NCI-H2171 (cell line): Measurements from ENCODE around the gene TNFRSF21.
A peak's percentile ranks its signal among the peaks of the same experiment; 100 is the strongest.
"Not testable (repeated sequence)": the region's sequence is repeated elsewhere in the genome, so short reads cannot be mapped to it uniquely, and the experiment has no call there.

ENCODE experiments used
- DNase-seq: peaks from one replicate; lab custom pipeline; 2025; lab: John Stamatoyannopoulos, UW

TNFRSF21 gene

DNA sequence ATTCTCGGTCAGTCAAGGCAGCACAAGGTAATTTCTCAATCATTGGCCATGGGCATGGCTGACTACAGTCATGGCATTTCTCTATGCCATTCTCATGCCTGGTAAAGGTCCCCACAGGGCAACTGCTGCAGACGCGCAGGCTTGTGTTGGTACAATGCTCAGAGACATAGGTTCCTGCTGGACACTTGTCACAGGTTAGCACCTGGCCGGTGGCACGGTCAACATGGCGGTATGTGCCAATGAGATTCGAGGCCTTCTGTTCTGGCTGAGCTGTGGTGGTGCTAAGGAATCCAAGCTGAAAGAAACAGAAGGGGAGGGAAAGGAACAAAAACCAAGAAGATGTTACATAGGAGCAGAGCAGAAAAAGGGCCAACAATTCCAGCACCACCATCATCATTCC is 23.4 kb downstream of the TNFRSF21 start:
- DNase-seq = no peak

DNA sequence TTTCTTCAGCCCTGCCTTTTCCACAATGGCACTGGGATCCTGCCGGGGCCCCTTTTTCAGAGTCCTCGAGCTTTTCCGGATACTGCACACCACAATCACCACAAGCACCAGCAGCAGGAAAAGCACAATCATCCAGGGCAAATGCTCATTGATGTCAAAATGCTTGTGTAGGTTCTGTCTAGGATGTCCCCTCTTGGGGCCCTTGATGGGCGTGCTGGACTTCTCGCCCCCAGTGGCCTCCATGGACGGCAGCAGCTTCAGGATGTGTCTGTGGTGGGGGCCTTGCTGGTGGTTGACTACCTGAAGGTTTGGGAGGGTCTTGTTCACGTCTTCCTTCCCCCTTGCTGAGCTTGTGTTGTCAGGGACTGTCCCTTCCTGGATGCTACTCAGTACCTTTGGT is 25.7 kb downstream of the TNFRSF21 start:
- no peak for DNase-seq

DNA sequence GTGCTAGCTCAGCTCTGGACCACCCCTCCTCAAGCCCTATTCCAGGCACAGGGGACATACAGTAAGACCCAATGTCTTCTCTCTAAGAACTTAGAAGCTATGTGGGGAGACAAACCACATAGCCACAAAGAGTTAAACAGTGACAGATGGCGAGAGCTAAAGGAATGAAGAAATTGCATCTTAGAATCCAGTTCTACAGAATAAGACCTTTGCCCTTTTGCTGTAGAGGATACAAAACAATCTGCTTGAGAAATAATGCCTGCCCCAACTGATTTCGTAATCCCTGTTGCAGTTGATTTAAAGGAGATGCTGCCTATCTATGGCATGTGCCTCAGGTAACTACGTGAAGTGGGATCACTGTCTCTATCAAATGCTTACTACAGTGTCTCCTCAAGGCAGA is 31.2 kb downstream of the TNFRSF21 start:
- peak; percentile 4 for DNase-seq

DNA sequence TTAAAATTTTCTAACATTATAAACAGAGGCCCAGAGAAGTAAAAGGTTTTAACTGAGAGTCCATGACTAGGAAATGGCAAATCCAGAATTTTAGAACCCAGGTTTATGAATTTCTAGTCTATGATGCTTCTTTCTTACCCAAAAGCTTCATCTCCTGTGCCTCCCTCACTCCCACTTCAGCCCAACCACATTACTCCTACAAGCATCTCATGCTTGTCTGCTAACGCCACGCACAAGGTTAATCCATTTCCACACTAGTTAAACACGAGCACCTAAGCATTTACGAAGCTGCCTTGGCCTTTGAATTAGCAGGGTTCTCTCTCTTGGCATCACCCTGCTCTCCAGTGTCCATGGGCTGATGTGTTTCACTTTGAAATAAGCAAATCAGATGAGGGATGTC is 32.0 kb downstream of the TNFRSF21 start:
- no peak for DNase-seq

DNA sequence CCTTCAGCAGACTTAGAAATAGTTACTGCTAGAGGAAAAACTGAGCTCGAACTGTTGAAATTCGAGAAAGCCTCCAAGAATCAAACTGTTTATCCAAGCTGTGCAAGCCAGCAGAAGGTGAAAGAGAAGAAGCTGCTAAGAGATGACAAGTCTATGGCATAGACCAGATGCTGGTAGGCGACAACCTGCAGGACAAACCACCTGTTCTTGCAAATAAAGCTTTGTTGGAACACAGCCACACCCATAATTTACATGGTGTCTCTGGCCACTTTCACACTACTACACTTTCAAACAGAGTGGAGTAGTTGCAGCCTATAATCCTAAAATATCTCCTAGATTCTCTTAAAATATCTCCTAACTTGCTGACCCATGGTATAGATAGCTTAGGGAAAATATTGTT is 33.3 kb downstream of the TNFRSF21 start:
- peak; percentile 66 for DNase-seq

DNA sequence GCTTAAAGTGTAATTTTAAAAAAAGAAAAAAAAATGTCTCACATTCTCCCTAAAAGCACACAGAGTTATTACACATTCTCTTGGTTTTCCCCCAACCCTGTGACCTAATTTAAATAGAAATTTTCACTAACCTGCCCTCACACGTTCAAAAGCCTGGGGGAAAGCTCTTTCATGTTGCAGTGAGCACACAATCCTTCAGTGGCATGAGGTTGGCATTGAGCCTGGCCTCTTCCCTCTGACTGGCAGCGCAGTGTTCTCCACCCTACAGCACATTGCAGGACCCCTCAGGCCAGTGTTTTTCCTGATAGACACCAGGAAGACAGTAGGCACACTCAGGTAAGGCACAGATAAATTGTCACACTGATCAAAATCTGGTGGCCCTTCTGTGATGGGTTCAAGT is 34.1 kb downstream of the TNFRSF21 start:
- no peak for DNase-seq

DNA sequence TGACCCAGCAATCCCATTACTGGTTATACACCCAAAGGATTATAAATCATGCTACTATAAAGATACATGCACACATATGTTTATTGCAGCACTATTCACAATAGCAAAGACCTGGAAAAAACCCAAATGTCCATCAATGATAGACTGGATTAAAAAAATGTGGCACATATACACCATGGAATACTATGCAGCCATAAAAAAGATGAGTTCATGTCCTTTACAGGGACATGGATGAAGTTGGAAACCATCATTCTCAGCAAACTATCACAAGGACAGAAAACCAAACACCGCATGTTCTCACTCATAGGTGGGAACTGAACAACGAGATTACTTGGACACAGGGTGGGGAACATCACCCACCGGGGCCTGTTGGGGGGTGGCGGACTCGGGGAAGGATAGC is 34.6 kb downstream of the TNFRSF21 start:
- DNase-seq = not testable (repeated sequence)

DNA sequence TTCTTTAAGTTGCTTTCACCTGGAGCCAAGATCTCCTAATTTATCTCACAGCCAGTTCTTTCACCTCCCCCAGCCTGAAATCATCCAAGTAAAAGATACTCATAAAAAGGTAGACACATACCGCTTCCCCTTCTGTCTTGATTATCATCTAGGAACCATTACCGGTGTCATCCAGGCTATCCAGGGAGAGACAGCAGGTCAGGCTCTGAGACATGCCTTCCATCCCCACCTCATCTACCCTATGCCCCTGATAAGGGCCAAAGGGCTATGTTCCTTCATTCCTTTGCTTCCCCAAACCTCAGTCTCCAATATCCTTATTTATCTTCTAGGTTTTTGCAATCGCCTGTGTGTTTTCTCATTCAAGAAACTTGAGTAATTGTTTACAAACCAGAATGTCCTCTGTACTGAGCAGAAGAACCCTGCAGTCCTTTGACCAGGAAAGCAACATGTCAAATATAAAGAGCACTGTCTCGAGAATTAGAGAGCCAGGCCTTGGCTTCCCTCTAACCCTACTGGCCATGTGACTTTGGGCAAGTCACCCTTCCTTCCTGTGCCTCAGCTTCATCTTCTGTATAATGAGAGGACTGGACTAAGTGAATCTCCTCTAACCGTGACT is 41.0 kb downstream of the TNFRSF21 start:
- no peak for DNase-seq

DNA sequence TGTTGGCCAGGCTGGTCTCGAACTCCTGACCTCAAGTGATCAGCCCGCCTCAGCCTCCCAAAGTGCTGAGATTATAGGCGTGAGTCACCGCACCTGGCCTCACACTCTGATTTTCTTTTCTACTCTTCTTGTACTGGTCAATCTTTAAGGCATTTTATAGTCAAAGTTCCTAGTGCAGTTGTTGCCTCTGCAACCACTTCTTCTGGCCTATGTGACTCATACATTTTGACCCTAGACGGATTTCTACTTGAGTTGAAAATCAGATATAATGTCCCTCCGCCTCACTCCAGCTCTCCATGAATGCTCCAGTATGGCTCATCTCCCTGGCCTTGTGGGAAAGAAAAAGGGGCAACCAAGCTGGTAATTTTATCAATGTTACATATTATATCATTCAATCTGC is 42.4 kb downstream of the TNFRSF21 start:
- no peak for DNase-seq

DNA sequence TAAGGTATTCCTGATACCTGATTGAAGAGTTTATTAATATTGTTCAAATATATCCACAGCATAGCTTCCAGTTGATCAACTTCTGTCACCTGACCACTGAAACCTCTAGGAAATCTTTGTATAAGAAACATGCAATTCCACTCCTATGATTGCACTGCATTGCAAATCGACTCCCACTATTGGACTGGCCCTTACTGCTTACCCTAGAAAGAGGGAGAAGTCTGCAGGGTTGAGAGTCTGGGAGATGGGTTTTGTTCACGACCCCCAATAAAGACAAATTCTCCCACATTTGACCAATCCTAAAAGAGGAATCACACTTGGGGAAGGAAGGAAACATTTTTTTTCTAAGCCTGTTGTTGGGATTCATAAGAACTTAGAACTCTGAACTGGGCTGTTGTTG is 43.7 kb downstream of the TNFRSF21 start:
- DNase-seq = no peak

DNA sequence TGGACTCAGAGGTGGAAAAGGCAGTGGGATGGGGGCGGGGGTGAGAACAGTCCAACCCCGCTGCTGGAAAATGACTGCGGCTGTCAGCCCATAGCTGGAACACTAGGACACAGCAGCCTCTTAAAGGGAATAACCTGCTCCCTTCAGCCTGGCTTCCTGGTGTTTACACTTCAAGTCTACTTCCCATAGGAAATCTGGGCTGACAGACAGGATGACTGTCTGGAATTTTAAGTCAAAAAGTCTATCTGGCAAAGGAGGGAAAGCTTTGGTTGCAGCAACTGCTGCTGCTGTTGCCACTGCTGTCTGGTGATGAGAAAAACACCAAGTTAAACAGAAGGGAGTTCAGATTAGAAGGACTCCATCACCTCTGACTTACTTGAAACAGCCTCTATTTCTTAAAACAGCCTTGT is 44.9 kb downstream of the TNFRSF21 start:
- DNase-seq = no peak

DNA sequence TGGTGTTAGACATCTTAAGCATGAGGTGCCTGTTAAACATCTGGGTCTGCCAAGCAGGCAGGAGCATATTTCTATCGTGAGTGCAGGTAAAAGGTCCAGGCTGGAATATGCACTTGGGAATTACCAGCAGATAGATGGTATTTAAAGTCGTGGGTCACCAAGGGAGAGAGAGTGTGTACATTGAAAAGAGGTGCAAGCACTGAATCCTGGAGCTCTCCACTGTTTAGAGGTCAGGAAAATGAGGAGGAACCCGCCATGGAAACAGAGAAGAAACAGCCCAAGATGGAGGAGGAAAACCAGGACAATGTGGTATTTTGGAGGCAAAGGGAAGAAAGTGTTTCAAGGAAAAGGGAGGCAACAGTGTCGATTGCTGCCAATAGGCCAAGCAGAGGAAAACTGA is 46.4 kb downstream of the TNFRSF21 start:
- no peak for DNase-seq

DNA sequence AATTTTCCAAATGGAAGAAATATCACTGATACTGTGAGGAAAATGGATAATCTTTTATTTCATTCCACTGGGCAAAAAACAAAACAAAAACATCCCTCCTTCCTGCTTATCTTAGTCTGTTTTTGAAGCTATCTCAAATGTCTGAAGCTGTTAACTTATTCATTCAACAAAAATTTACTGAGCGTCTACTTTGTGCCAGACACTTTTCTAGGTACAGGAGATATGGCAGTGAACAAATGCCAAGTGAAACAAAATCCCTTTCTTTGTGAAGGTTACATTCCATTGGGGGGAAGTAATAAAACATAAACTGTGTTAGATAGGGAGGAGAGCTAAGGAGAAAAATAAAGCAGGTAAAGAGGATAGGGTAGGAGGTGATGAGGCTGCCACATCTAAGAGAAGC is 47.5 kb downstream of the TNFRSF21 start:
- no peak for DNase-seq

DNA sequence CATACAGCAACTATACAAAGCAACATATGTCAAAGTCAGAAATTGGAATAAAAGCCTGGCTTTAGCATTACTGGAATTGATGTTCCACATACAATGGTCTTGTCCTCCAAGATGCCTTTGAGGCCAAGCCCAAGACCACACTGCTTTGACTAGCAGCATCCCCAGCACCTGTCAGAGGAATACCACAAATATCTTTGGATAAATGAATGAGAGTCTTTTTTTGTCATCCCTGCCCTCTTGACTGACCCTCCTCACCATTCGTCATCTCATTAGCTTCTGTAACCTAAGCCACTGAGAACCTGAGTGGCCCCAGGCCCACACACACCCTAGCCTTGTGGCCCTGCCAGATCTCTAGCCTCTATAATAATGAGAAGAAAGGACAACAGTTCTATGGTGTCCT is 48.5 kb downstream of the TNFRSF21 start:
- no peak for DNase-seq

DNA sequence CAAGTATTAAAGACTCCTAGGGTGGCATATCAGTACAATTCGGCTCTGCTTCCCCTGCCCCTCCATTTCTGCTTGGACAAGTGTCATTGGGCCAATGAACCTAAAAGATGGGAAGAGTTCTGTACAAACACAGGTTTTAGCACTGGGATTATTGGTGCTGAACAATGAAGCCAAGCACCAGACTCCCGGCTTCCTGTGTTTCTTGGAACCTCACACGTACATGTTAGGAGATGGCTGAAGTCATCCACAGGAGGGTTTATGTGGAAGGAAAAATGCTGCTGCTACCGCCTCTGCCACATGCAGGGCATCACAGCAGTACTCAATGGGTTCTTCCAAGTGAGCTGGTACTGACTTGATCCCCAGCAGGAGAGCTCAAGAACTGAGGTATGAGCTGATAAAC is 49.7 kb downstream of the TNFRSF21 start:
- no peak for DNase-seq

DNA sequence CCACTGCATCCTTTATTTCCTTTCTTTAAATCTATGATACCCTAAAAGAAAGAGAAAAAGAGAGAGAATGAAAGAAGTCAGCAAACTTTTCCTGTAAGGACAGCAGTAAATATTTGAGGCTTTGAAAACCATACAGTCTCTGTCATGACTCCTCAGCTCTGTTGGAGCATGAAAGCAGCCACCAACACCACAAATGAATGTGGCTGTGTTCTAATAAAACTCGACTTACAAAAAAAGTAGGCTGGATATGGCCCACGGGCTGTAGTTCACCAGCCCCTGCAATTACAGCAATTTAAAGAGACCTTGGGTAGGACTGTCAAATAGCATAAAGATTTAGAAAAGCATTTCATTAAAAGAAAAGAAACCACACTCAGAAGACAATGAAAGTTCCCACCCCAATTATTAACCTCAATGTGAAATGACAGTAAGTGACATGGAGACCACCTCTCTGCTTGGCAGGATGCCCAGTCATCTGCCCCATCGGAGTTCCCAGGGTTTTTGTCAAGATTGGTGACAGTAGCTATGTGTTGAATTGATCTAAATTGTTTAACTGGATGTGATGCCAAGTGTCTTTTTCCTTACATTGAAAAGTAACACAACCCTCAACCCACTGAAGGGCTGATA is 50.9 kb downstream of the TNFRSF21 start:
- DNase-seq = no peak

DNA sequence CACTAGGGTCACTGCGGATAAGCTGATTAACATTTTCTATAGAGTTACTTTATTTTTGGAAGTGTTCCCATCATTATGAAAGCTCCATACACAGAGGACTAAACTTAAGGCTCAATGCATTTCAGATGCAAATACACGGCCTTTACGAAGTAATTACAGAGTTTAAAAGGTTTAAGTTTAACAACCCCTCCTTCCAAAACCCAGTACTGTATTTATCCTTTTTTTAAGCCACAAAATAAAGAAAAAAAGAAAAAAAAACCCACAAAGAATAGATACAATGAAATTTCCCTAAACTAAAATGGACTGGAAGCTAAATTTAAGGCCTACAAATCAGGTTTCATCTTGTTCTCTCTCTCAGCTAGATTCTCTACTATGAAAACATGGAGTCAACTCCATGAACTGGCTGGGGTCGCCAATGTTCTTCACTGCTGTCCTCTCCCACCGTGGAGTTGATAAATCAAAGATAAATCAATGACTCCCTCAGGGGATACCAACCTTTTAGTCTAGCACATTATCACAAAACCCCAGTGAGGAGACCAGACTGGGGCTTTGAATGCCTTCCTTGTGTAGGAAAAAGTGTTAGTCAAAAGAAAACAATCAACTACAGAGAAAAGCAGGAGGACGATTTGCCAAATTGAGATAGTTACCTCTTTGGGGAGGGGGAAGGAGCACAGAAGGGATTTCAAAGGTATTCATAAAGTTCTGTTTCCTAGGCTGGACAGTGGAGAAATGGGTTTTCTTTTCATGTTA is 52.5 kb downstream of the TNFRSF21 start:
- no peak for DNase-seq

DNA sequence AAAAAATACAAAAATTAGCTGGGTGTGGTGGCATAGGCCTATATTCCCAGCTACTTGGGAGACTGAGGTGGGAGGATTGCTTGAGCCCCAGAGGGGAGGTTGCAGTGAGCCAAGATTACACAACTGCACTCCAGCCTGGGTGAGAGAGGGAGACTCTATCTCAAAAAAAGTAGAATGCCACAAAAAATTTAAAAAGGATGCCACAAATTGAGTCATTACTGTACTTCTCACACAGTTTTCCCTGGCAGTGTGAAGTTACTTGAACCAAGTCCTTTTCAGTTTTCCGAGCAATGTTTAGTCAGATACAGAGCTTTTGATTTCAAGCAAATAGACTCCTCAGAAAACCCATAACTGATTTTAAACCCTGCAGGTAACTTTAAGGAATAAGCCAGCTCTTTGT is 53.3 kb downstream of the TNFRSF21 start:
- no peak for DNase-seq

DNA sequence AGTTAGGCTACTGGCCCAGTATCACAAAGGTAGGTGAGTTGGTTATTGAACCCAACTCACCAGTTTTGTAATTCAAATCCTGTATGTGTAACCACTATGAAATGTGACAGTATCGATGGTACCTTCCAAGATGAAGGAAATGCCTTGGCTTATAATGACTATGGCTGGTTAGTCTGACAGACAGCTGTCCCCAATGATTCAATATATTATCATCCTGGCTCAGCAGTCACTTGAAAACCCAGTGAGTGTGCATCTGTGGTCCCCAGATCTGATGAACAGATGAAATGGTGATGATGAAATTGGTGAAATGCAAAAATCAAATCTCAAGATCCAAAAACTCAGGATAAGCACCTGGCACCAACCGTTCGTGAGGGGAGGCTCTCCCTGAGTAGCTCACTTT is 54.8 kb downstream of the TNFRSF21 start:
- DNase-seq = no peak

DNA sequence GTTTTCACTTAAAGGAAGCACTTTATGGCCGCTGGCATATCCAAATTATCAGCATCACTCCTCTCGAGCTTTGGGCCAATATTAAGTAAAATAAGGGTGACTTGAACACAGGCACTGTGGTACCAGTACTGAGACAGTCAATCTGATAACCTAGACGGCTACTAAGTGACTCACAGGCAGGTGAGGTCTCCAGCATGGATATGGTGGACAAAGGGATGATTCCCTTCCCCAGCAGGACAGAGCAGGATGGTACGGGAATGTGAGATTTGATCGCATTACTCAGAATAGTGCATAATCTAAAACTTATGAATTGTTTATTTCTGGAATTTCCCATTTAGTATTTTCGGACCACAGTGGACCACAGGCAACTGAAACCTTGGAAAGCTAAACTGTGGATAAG is 55.7 kb downstream of the TNFRSF21 start:
- no peak for DNase-seq

DNA sequence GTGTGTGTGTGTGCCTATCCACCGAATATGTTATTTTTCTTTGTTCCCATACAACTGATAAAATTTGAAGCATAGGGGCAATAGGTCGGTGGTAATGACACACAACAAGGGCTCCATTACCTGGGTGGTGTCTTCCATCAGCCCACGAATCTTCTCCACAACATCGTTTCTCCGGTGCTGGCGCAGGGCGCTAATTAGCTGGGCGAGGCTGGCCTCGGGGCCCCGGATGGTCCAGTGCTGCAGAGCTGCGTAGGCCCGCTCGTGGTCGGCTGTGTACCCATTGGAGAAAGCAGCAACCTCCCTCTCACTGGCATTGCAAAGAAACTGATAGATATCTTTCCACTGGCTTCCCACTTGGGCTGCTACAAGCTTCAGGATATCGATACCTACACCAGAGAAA is 56.6 kb downstream of the TNFRSF21 start:
- DNase-seq = no peak

DNA sequence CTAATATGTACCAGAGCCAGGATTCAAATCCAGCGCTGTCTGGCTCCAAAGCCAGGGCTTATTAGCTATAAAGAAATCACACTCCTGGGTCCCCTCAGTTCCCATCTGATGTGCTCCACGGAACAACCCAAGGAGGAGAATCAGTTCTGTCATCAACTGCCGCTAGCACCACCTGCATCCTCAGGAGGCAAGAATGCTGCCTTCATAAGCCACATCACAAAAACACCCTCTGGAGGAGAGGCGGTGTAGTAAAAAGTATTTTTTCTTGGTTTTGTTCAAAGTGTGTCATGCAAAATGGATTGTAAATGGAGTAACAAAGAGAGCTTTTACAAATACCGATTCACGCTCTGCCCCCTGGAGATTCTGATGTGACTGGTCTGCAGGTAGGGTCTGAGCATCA is 57.1 kb downstream of the TNFRSF21 start:
- no peak for DNase-seq

DNA sequence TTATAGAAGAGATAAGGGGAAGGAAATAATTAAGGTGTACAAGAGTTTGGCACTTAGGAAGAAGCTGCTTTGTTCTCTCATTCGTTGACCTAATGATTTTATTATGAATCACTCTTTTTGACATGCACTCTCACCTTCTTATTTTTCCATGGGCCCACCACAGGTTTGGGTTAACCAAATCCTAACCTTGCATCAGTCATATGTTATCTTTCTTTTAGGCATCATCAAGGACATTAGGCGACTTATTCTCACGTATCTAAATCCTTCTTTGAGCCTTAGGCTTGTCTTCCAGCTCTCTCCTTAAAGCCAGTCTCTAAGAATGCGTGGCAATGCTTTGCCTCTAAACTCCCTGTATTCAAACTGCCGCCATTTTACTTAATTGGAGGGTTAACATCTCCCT is 58.3 kb downstream of the TNFRSF21 start:
- no peak for DNase-seq

DNA sequence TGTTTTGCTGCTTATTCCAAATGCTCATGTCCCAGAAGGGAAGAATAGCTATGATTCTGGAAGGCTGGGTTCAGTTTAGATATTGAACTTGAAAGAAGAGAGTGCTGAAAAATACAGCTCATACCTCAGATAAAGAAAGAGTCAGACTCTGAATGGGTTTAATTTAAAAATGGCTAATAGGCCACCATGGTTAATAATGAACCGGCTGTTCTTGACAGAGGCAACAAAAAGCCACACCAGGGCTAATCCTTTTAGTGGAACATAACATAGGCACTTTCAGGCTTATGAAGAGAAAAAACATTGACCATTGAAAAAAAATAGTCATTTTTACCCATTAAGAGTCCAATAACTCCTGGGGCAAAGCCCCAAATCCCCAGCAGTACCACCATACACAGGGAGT is 59.4 kb downstream of the TNFRSF21 start:
- DNase-seq = no peak
